ENCODE data around the gene HERPUD2. TPM values are rescaled to one million over a fixed set of nuclear protein-coding genes. Genes with fewer than 3 reads are reported as not detected.

Gene HERPUD2
- total RNA-seq, 4 donors from 2014 or later = 17.6 to 118 (median 37.7) TPM

GRCh38 chr7:35722054-35722849, 27.3 kb upstream of the HERPUD2 start:
- TF ChIP-seq CTCF (IDR thresholded peaks at IDR 0.05) (no peak), POLR2A (IDR thresholded peaks at IDR 0.05) (no peak), EP300 (IDR thresholded peaks at IDR 0.05; ENCODE audit: low read depth) (no peak), POLR2AphosphoS5 (IDR thresholded peaks at IDR 0.05) (no peak)
- H3K9me3 ChIP-seq = no peaks in the 10 kb centered on the region
- H3K4me3 ChIP-seq = no peak overlapping the region
- no peak overlapping the region for H3K27ac ChIP-seq
- no peaks in the 10 kb centered on the region for H3K27me3 ChIP-seq
- peaks cover 0 to 5% (median 0%) of the 10 kb centered on the region in 4 donors for H3K4me1 ChIP-seq
- in situ Hi-C loops (cut with MboI; ENCODE audit: low pct_ligation_motif_present in 1 of 4, low pct_unique_long_range_greater_than_20kb in 1 of 4, low sequenced_read_pairs in 3 of 4) (loop anchor here in 1 of 4 donors (25.0 kb wide), 3 partner anchors 90 to 590 kb away; partner anchors contain the start of gene SEPTIN7), intact Hi-C loops (cut with DNase I; ENCODE audit: low total_unique reads) (no loop called here)
- DNase-seq = no peak
- 65 to 67% methylated on average over 5 to 7 of the region's 7 CpGs for WGBS, 2 donors (ENCODE audit: low coverage in 1 of 2)
- no peaks in the 10 kb centered on the region for H3K36me3 ChIP-seq

- Histone ChIP-seq H3K4me3 (no peak overlapping the region), H3K9me3 (no peaks in the 10 kb centered on the region), H3K27me3 (no peaks in the 10 kb centered on the region), H3K36me3 (no peaks in the 10 kb centered on the region), H3K27ac (no peak overlapping the region), H3K4me1 (peaks cover 0 to 13% (median 4%) of the 10 kb centered on the region in 4 donors)
- WGBS, 2 donors (ENCODE audit: low coverage in 1 of 2) = 92 to 100% methylated on average over 1 to 2 of the region's 2 CpGs
- in situ Hi-C loops (cut with MboI; ENCODE audit: low pct_ligation_motif_present in 1 of 4, low pct_unique_long_range_greater_than_20kb in 1 of 4, low sequenced_read_pairs in 3 of 4) = loop anchor here in 1 of 4 donors (25.0 kb wide), 3 partner anchors 91 to 591 kb away; partner anchors contain the start of gene SEPTIN7
- intact Hi-C loops (cut with DNase I; ENCODE audit: low total_unique reads) = no loop called here
- DNase-seq = no peak
- TF ChIP-seq EP300 (IDR thresholded peaks at IDR 0.05; ENCODE audit: low read depth) = no peak
- no peak for TF ChIP-seq CTCF (IDR thresholded peaks at IDR 0.05)
- TF ChIP-seq POLR2AphosphoS5 (IDR thresholded peaks at IDR 0.05) = no peak
- TF ChIP-seq POLR2A (IDR thresholded peaks at IDR 0.05) = no peak
Measured at GRCh38 chr7:35721288-35721687, 26.4 kb upstream of the HERPUD2 start.

GRCh38 chr7:35720849-35721248, 25.9 kb upstream of the HERPUD2 start:
- no peak overlapping the region for H3K4me3 ChIP-seq
- in situ Hi-C loops (cut with MboI; ENCODE audit: low pct_ligation_motif_present in 1 of 4, low pct_unique_long_range_greater_than_20kb in 1 of 4, low sequenced_read_pairs in 3 of 4) (loop anchor here in 1 of 4 donors (25.0 kb wide), 3 partner anchors 91 to 591 kb away; partner anchors contain the start of gene SEPTIN7), intact Hi-C loops (cut with DNase I; ENCODE audit: low total_unique reads) (no loop called here)
- H3K9me3 ChIP-seq = no peaks in the 10 kb centered on the region
- TF ChIP-seq POLR2A (IDR thresholded peaks at IDR 0.05) = no peak
- TF ChIP-seq CTCF (IDR thresholded peaks at IDR 0.05) = no peak
- TF ChIP-seq EP300 (IDR thresholded peaks at IDR 0.05; ENCODE audit: low read depth) = no peak
- no peak for TF ChIP-seq POLR2AphosphoS5 (IDR thresholded peaks at IDR 0.05)
- no peaks in the 10 kb centered on the region for H3K36me3 ChIP-seq
- no peaks in the 10 kb centered on the region for H3K27me3 ChIP-seq
- peaks cover 0 to 17% (median 5%) of the 10 kb centered on the region in 4 donors for H3K4me1 ChIP-seq
- no peak overlapping the region for H3K27ac ChIP-seq
- no peak for DNase-seq

- Histone ChIP-seq H3K36me3 (no peaks in the 10 kb centered on the region), H3K27me3 (no peaks in the 10 kb centered on the region), H3K27ac (no peak overlapping the region), H3K9me3 (no peaks in the 10 kb centered on the region), H3K4me3 (no peak overlapping the region), H3K4me1 (peaks cover 0 to 18% (median 5%) of the 10 kb centered on the region in 4 donors)
- 100% methylated on average over 1 of the region's 1 CpG; no CpG with 5 or more reads in 1 of the 2 donors for WGBS, 2 donors (ENCODE audit: low coverage in 1 of 2)
- intact Hi-C loops (cut with DNase I; ENCODE audit: low total_unique reads) = no loop called here
- TF ChIP-seq CTCF (IDR thresholded peaks at IDR 0.05) (no peak), EP300 (IDR thresholded peaks at IDR 0.05; ENCODE audit: low read depth) (no peak), POLR2AphosphoS5 (IDR thresholded peaks at IDR 0.05) (no peak), POLR2A (IDR thresholded peaks at IDR 0.05) (no peak)
- DNase-seq = no peak
- in situ Hi-C loops (cut with MboI; ENCODE audit: low pct_ligation_motif_present in 1 of 4, low pct_unique_long_range_greater_than_20kb in 1 of 4, low sequenced_read_pairs in 3 of 4) = loop anchor here in 1 of 4 donors (25.0 kb wide), 3 partner anchors 92 to 592 kb away; partner anchors contain the start of gene SEPTIN7
Measured at GRCh38 chr7:35720032-35720431, 25.1 kb upstream of the HERPUD2 start.

Data from transverse colon (tissue), 4 donors.